GM12892 (cell line): ENCODE data around the gene TIMM44.

Source experiments
- POLR2A ChIP-seq: IDR thresholded peaks from 2 replicates; pipeline ENCODE4 v1.6.1; 2011; ENCODE audit warnings: low read depth, low read length, control low read depth
- POLR2AphosphoS5 ChIP-seq: IDR thresholded peaks from 2 replicates; pipeline ENCODE4 v1.6.1; 2011; ENCODE audit warnings: low read depth, low read length, control low read depth
- TAF1 ChIP-seq: IDR thresholded peaks from 2 replicates; pipeline ENCODE4 v1.6.1; 2011; ENCODE audit warnings: low read depth, mild to moderate bottlenecking, control low read depth, low read length, borderline replicate concordance

GRCh38 chr19:7894612-7895309, 48.7 kb downstream of the TIMM44 start:
- TF ChIP-seq POLR2AphosphoS5: no peak
- TF ChIP-seq POLR2A: no peak
- TF ChIP-seq TAF1: no peak
